ENCODE data around the gene KRTAP2-3.

- no peak for TF ChIP-seq CTCF (conservative IDR thresholded peaks at IDR 0.05; ENCODE audit: low read depth, low read length)
- no peak for TF ChIP-seq ELK1 (IDR thresholded peaks at IDR 0.05; ENCODE audit: borderline replicate concordance, low read depth, low read length)
- no peak for TF ChIP-seq CEBPB (IDR thresholded peaks at IDR 0.05; ENCODE audit: low read depth, low read length)
- no peak for TF ChIP-seq BHLHE40 (IDR thresholded peaks at IDR 0.05; ENCODE audit: low read depth, low read length)
- TF ChIP-seq MAFK (IDR thresholded peaks at IDR 0.05; ENCODE audit: low read depth, low read length) = peak; percentile 23; the same call in 1 of the 2 replicates
- no peak for TF ChIP-seq RAD21 (IDR thresholded peaks at IDR 0.05; ENCODE audit: low read length)
- no peak for TF ChIP-seq RCOR1 (IDR thresholded peaks at IDR 0.05; ENCODE audit: insufficient replicate concordance, low read length)
- TF ChIP-seq MXI1 (IDR thresholded peaks at IDR 0.05; ENCODE audit: borderline replicate concordance, low read depth, low read length) = no peak
- no peak for TF ChIP-seq FOS (IDR thresholded peaks at IDR 0.05; ENCODE audit: low read depth, low read length)
Observed at GRCh38 chr17:41103896-41104295, 44.0 kb upstream of the KRTAP2-3 start.
